ENCODE results near the gene COL19A1. TPM values are rescaled to one million over a fixed set of nuclear protein-coding genes. Genes with fewer than 3 reads are reported as not detected.

The COL19A1 gene
- total and polyA plus RNA-seq, 4 donors, result 0.09 to 4.4 (median 0.80) TPM; not detected in 1

- H3K27me3 ChIP-seq (ENCODE audit: control insufficient read depth in 3 of 3, insufficient read depth in 3 of 3, low read length in 2 of 3), result peaks cover 0 to 8% (median 0%) of the 10 kb centered on the region in 3 donors
- ATAC-seq (ENCODE audit: insufficient read depth, low FRiP score) (no peak), DNase-seq (no peak)
- H3K36me3 ChIP-seq (ENCODE audit: control insufficient read depth in 4 of 4, insufficient read depth in 4 of 4, low read length in 4 of 4), result no peaks in the 10 kb centered on the region
- H3K4me3 ChIP-seq, result no peak overlapping the region
- 86 to 93% methylated on average over 2 of the region's 2 CpGs for WGBS, 2 donors
- peaks cover 0 to 3% (median 0%) of the 10 kb centered on the region in 4 donors for H3K9me3 ChIP-seq (ENCODE audit: control insufficient read depth in 4 of 4, insufficient read depth in 3 of 4, low read length in 3 of 4)
- TF ChIP-seq, protein P1, sequence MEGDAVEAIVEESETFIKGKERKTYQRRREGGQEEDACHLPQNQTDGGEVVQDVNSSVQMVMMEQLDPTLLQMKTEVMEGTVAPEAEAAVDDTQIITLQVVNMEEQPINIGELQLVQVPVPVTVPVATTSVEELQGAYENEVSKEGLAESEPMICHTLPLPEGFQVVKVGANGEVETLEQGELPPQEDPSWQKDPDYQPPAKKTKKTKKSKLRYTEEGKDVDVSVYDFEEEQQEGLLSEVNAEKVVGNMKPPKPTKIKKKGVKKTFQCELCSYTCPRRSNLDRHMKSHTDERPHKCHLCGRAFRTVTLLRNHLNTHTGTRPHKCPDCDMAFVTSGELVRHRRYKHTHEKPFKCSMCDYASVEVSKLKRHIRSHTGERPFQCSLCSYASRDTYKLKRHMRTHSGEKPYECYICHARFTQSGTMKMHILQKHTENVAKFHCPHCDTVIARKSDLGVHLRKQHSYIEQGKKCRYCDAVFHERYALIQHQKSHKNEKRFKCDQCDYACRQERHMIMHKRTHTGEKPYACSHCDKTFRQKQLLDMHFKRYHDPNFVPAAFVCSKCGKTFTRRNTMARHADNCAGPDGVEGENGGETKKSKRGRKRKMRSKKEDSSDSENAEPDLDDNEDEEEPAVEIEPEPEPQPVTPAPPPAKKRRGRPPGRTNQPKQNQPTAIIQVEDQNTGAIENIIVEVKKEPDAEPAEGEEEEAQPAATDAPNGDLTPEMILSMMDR (IDR thresholded peaks at IDR 0.05; ENCODE audit: control extremely low read depth, extremely low read depth), result no peak
- H3K4me1 ChIP-seq (ENCODE audit: control insufficient read depth in 5 of 5, insufficient read depth in 5 of 5, low read length in 5 of 5), result no peaks in the 10 kb centered on the region
- no peak overlapping the region for H3K9ac ChIP-seq (ENCODE audit: insufficient read depth in 1 of 2, low read length in 2 of 2)
- H3K27ac ChIP-seq (ENCODE audit: low read depth in 1 of 2, low read length in 1 of 2), result no peak overlapping the region
Observed at GRCh38 chr6:70196531-70196930, 330.2 kb downstream of the COL19A1 start.

DNA sequence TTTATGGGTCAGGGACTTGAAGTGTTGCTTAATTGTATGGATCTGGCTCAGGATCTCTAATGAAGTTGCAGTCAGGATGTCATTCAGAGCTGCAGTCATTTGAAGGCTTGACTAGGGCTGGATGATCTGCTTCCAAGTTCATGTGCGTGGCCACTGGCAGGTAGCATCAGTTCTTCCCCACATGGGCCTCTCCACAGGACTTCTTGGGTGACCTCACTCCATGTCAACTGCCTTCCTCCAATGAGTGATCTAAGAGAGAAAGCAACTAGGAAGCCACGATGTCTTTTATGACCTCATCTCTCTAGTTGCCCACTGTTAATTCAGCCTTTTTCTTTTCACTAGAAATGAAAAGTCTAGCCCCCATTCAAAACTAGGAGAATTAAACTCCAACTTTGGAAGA is 332.4 kb downstream of the COL19A1 start:
- H3K27ac ChIP-seq (ENCODE audit: low read depth in 1 of 2, low read length in 1 of 2), result no peak overlapping the region
- 75 to 77% methylated on average over 2 of the region's 2 CpGs for WGBS, 2 donors
- H3K36me3 ChIP-seq (ENCODE audit: control insufficient read depth in 4 of 4, insufficient read depth in 4 of 4, low read length in 4 of 4), result no peaks in the 10 kb centered on the region
- TF ChIP-seq, protein P1 (IDR thresholded peaks at IDR 0.05; ENCODE audit: control extremely low read depth, extremely low read depth), result no peak
- ATAC-seq (ENCODE audit: insufficient read depth, low FRiP score) (no peak), DNase-seq (no peak)
- no peak overlapping the region for H3K9ac ChIP-seq (ENCODE audit: insufficient read depth in 1 of 2, low read length in 2 of 2)
- no peaks in the 10 kb centered on the region for H3K9me3 ChIP-seq (ENCODE audit: control insufficient read depth in 4 of 4, insufficient read depth in 3 of 4, low read length in 3 of 4)
- no peak overlapping the region for H3K4me3 ChIP-seq
- peaks cover 0 to 8% (median 0%) of the 10 kb centered on the region in 3 donors for H3K27me3 ChIP-seq (ENCODE audit: control insufficient read depth in 3 of 3, insufficient read depth in 3 of 3, low read length in 2 of 3)
- H3K4me1 ChIP-seq (ENCODE audit: control insufficient read depth in 5 of 5, insufficient read depth in 5 of 5, low read length in 5 of 5), result no peaks in the 10 kb centered on the region

- no peak for DNase-seq
- TF ChIP-seq, protein P1 (IDR thresholded peaks at IDR 0.05; ENCODE audit: control extremely low read depth, extremely low read depth), result no peak
- no peak overlapping the region for H3K27ac ChIP-seq (ENCODE audit: low read depth in 1 of 2, low read length in 1 of 2)
- H3K4me3 ChIP-seq, result no peak overlapping the region
- peaks cover 0 to 3% (median 0%) of the 10 kb centered on the region in 3 donors for H3K27me3 ChIP-seq (ENCODE audit: control insufficient read depth in 3 of 3, insufficient read depth in 3 of 3, low read length in 2 of 3)
- no peak for ATAC-seq (ENCODE audit: insufficient read depth, low FRiP score)
- H3K9ac ChIP-seq (ENCODE audit: insufficient read depth in 1 of 2, low read length in 2 of 2), result no peak overlapping the region
- 62 to 78% methylated on average over 1 of the region's 1 CpG for WGBS, 2 donors
- no peaks in the 10 kb centered on the region for H3K9me3 ChIP-seq (ENCODE audit: control insufficient read depth in 4 of 4, insufficient read depth in 3 of 4, low read length in 3 of 4)
- H3K36me3 ChIP-seq (ENCODE audit: control insufficient read depth in 4 of 4, insufficient read depth in 4 of 4, low read length in 4 of 4), result no peaks in the 10 kb centered on the region
- no peaks in the 10 kb centered on the region for H3K4me1 ChIP-seq (ENCODE audit: control insufficient read depth in 5 of 5, insufficient read depth in 5 of 5, low read length in 5 of 5)
Observed at GRCh38 chr6:70208235-70208790, 342.0 kb downstream of the COL19A1 start.

DNA sequence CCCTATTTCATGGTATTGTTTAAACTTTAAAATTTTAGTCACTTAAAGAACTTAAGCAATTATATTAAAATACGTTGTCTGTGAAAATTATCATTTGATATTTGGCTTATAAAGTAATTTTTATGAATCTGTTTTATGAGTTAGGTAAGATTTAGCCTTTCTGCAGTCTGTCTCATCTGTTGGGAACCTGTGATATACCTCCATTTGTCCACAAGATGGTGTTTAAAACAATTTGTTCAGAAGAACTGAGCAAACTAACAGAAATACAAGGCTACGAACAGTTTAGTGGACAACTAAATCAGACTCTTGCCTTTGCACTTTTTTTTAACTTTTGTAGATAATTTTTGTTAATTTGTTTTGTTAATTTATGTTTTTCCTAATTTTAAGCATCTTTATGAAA is 344.1 kb downstream of the COL19A1 start:
- peaks cover 0 to 3% (median 3%) of the 10 kb centered on the region in 3 donors for H3K27me3 ChIP-seq (ENCODE audit: control insufficient read depth in 3 of 3, insufficient read depth in 3 of 3, low read length in 2 of 3)
- TF ChIP-seq, protein P1 (IDR thresholded peaks at IDR 0.05; ENCODE audit: control extremely low read depth, extremely low read depth), result no peak
- DNase-seq, result no peak

More for the DNA sequence above, 344.1 kb downstream of the COL19A1 start:
- Histone ChIP-seq H3K4me1 (ENCODE audit: control insufficient read depth in 5 of 5, insufficient read depth in 5 of 5, low read length in 5 of 5) (no peaks in the 10 kb centered on the region), H3K9me3 (ENCODE audit: control insufficient read depth in 4 of 4, insufficient read depth in 3 of 4, low read length in 3 of 4) (no peaks in the 10 kb centered on the region), H3K9ac (ENCODE audit: insufficient read depth in 1 of 2, low read length in 2 of 2) (no peak overlapping the region), H3K27ac (ENCODE audit: low read depth in 1 of 2, low read length in 1 of 2) (no peak overlapping the region), H3K36me3 (ENCODE audit: control insufficient read depth in 4 of 4, insufficient read depth in 4 of 4, low read length in 4 of 4) (no peaks in the 10 kb centered on the region), H3K4me3 (no peak overlapping the region)
- WGBS, 2 donors, result 64 to 74% methylated on average over 2 of the region's 2 CpGs
- ATAC-seq (ENCODE audit: insufficient read depth, low FRiP score), result no peak
